Activated CD4-positive, alpha-beta T cell treated with anti-CD3 and anti-CD28 coated beads, Interleukin-2, amount 50 U/mL, for 4 hours (primary cell): ENCODE measurements around the gene TAGLN.
"Not testable (repeated sequence)": the region's sequence is repeated elsewhere in the genome, so short reads cannot be mapped to it uniquely, and the experiment has no call there.

Experiments
- DNase-seq, 2 experiments: peaks; one replicate each; pipeline ENCODE4 v3.0.0-alpha.2; 2020

TAGLN gene

DNA sequence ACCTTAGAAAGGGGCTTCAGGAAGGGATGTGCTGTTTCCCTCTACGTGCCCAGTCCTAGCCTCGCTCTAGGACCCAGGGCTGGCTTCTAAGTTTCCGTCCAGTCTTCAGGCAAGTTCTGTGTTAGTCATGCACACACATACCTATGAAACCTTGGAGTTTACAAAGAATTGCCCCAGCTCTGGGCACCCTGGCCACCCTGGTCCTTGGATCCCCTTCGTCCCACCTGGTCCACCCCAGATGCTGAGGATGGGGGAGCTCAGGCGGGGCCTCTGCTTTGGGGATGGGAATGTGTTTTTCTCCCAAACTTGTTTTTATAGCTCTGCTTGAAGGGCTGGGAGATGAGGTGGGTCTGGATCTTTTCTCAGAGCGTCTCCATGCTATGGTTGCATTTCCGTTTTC is 2.2 kb upstream of the TAGLN start:
- DNase-seq = no peak

- no peak for DNase-seq
These were observed 1.4 kb upstream of the TAGLN start for GRCh38 chr11:117197516-117198456.

DNA sequence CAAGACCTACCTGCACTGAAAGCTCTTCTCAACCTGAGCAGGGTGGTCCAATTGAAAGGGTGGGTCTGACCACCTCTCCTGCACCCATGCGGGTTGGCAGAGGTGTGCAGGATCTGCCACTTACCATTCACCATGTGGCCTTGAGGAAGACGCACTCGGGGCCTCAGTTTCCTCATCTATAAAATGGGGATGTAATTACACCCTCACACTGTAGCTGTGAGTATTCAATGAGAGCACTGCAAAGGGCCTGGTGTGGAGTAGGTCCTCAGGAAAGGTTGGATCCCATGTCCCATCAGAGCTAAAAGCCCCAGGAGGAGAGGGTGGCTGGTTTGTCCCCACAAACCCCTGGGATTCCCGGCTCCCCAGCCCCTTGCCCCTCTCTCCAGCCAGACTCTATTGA is 557 bp upstream of the TAGLN start:
- no peak for DNase-seq

GRCh38 chr11:117199916-117200812 is 994 bp downstream of the TAGLN start:
- no peak for DNase-seq

DNA sequence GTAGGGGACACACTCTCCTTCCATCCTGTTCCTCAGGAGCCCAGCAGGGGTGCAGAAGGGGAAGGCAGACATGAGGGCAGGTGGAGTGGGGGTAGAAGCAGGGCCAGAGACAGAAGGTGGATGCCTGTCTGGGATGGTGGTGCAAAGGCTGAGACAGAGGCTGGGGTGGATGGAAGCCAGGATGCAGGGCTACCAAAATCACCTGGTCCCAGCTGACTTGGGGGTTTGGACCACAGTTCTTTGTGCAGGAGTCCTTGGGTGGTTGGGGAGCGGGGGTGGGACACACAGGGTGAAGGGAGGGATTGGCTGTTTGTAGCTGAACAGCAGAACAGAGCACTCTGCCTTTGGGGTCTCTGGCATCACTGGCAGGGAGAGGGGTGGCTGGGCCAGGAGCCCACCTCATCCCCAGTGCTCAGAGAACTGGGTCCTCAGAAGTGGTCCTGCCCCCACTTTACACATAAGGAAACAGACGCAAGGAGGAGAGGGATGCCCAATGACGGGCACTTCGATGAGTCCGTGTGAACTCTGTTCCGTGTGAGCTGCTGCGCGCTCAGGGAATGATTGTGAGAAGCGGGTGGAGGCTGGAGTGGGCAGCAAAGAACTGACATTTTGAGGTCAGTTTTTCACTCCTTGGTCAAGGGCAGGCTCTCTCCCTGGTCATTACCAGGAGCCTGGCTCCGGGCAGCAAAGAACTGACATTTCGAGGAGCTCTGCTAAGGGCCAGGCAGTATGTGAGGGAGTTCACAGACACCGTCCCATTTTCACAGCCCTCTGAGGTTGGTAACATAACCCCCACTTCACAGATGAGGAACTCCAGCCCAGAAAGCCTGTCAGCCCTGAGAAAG is 1.9 kb downstream of the TAGLN start:
- DNase-seq = no peak

DNA sequence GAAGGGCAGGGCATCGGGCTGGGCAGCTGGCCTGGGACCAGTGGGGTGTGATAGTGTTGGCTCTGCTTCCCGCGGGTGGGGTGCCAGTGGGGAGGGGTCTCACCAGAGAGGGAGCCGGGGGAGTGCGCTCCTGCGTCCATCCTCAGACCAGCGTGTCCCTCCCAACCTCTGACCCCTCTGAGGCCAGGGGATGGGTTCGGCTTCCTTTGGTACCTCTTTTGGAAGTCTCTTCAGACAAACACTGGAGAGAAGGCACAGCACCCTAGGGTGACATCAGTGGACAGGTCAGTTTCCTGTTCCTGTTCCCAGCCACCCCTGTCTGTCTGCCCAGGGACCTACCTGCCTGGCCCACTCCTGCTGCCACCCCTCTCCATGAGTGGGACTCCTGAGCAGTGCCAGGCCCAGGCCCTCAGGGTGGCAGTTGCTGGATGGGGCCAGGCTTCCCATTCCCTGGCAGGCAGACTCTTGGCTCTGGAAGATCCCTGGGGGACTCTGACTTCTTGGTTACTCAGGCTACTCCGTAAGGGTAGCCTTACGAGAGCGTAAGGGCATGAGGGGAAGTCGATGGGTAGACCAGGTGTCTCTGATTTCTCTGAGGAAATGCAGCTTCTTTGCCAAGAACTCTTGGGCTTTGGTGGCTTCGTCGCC is 2.6 kb downstream of the TAGLN start:
- no peak for DNase-seq

- no peak for DNase-seq
These were observed 3.4 kb downstream of the TAGLN start for GRCh38 chr11:117202386-117203068.

DNA sequence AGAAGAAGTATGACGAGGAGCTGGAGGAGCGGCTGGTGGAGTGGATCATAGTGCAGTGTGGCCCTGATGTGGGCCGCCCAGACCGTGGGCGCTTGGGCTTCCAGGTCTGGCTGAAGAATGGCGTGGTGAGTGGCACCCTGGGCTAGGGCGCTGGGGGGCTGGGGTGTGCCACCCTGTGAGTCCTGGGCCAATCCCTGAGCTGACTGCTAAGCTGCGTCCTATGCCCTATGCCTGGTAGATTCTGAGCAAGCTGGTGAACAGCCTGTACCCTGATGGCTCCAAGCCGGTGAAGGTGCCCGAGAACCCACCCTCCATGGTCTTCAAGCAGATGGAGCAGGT is 3.9 kb downstream of the TAGLN start:
- DNase-seq = no peak

DNA sequence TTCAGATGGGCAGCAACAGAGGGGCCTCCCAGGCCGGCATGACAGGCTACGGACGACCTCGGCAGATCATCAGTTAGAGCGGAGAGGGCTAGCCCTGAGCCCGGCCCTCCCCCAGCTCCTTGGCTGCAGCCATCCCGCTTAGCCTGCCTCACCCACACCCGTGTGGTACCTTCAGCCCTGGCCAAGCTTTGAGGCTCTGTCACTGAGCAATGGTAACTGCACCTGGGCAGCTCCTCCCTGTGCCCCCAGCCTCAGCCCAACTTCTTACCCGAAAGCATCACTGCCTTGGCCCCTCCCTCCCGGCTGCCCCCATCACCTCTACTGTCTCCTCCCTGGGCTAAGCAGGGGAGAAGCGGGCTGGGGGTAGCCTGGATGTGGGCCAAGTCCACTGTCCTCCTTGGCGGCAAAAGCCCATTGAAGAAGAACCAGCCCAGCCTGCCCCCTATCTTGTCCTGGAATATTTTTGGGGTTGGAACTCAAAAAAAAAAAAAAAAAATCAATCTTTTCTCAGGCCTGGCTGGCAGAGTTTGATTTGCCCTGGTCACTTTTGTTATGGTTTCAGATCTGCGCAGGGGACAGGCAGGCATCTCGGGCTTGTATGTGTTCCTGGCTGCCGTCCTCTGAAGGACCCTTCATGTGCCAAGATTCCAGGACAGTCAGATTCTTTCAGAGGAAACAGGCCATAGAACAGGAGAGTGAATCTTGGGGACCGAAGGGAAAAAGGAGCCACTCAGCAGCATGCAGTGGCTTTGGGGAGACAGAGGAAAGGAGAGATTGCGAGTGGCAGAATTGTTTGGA is 5.3 kb downstream of the TAGLN start:
- DNase-seq = no peak

DNA sequence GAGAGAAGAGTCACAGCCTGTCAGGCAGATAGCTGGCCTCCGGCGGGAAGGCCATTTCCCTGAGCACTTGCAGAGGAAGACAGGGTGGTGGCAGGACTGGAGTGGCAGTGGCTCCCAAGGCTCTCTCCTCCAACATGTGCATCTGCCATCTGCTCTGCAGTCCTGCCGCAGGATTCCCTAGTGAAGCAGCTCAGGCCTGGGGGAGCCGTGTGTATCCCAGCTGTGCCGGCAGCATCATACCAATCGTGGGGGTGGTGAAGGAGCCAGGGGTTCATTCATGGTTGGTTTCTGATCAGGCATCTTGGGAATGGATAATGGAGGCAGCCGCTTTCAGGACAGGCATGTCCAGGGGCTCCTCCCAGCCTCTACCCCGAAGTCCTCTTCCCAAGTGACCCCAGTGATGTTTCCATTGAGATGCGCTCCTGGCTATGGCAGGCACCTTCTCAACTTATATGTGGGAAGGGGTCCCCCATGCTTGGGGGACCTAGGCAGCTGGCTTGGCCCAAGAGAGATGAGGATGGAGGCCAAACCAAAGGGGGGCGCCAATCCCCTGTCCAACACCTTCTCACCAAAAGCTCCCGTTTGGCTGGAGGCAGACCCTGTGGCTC is 6.1 kb downstream of the TAGLN start:
- no peak for DNase-seq

DNA sequence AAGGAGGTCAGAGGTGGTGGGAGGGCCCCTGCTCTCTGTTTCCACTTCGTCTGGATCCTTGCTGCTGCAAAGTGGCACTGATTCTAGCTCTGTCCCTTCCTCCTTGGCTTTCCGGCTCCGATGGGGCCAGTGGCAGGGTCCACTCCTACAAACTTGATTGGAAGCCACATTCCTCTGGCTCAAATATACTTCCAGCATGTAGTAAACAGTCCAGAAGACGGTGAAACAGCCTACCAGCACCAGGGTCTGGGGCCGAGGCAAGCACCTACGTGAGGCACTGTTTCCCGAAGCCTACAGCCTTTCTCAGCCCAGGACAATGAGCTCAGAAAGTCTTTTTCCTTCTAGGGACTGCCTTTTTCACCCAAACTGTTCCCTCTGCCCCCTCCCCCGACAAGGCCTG is 6.9 kb downstream of the TAGLN start:
- DNase-seq = not testable (repeated sequence)

GRCh38 chr11:117206859-117207258 is 7.7 kb downstream of the TAGLN start:
- DNase-seq = not testable (repeated sequence)

- DNase-seq = not testable (repeated sequence)
These were observed 8.3 kb downstream of the TAGLN start for GRCh38 chr11:117207481-117207880.

- not testable (repeated sequence) for DNase-seq
These were observed 9.5 kb downstream of the TAGLN start for GRCh38 chr11:117208710-117209109.

DNA sequence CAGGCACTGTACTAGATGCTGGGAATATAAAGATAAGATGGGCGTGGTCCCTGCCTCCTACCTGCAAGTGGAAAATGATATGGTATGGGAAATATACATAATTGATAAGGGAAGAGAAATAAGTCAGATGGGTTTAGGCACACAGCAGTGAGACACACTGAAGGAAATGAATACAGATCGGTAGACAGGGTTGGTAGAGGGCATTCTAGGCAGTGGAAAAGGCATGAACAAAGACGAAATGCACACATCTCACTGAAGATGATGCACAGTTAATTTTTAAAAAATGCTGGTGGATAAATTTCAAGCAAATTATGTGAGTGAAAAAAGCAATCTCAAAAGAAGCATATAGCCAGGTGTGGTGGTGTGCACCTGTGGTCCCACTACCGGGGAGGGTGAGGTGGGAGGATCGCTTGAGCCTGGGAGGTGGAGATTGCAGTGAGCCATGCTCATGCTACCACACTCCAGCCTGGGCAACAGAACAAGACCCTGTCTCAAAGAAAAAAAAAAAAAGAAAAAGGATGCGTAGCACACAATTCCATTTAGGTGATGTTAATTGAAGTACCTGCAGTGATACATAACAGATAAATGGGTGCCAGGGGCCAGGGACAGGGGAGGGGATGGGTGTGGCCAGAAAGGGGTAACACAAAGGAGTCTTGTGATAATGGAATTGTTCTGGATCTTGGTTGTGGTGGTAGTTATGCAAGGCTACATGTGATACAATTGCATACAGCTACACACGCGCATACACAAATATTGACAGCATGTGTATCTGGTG is 10.4 kb downstream of the TAGLN start:
- DNase-seq = not testable (repeated sequence)

DNA sequence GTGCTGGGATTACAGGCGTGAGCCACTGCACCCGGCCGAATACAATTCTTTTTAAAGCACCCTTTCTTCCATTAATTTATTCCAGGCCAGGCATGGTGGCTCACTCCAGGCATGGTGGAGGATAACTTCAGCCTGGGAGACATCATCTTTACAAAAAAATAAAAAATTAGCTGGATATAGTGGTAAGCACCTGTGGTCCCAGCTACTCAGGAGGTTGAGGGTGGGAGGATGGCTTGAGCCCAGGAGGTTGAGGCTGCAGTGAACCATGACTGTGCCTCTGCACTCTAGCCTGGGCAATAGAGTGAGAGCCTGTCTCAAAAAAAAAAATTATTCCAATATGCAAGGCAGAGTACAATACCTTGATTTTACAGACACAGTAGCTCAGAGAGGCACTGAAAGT is 11.4 kb downstream of the TAGLN start:
- DNase-seq = no peak

DNA sequence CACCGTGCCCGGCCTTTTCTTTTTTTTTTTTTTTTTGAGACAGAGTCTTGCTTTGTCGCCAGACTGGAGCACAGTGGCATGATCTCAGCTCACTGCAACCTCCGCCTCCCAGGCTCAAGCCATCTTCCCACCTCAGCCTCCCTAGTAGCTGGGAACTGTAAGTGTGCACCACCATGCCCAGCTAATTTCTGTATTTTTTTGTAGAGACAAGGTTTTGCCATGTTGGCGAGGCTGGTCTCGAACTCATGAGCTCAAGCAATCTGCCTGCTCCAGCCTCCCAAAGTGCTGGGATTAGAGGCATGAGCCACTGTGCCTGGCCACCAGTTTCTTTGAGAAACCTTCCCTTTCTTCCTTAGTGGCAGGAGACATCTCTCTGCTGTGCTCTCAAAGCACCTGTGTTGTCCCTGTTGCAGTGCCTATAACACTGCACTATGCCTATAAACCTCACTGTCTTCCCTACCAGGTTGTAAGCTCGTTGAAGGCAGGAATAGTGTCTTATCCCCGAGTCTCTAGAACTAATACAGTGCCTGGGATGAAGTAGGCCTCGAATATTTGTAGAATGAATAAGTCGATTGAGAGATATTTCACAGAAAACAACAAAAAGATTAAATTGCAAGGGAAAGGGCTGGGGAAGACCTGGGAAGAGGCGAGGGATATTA is 13.7 kb downstream of the TAGLN start:
- DNase-seq = no peak

DNA sequence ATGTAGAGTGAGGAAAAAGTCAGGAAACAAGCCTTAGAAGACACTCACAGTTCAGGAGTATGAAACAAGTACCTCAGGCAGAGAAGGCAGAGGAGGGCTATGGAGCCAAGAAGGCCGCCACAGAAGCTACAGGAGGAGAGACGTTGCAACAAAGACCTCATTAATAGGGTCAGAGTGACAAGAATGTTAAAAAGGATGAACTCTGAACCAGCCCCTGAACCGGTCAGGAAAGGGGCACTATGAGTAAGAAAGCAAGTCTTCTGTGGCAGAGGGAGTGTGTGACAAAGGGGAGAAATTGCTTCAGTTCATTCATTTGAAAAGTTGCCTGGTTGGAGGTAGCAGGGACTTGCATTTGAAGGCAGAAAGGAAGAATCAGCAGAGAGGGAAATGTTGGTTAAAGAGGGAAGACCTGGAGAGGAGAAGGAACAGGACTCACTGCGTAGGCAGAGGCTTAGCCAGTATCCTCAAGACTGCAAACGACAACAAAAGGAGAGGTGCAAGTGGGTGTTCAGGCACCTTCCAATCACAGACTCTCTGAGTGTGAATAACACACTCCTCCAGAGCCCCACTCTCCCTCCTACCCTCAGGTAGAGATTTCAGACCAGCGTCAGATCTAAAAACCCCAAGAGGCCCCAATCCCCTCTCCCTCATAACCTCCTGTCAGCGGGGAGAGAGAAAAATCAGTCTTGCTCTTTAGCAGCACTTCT is 15.4 kb downstream of the TAGLN start:
- no peak for DNase-seq
